ENCODE data around the gene RAI1.

Gene RAI1

DNA sequence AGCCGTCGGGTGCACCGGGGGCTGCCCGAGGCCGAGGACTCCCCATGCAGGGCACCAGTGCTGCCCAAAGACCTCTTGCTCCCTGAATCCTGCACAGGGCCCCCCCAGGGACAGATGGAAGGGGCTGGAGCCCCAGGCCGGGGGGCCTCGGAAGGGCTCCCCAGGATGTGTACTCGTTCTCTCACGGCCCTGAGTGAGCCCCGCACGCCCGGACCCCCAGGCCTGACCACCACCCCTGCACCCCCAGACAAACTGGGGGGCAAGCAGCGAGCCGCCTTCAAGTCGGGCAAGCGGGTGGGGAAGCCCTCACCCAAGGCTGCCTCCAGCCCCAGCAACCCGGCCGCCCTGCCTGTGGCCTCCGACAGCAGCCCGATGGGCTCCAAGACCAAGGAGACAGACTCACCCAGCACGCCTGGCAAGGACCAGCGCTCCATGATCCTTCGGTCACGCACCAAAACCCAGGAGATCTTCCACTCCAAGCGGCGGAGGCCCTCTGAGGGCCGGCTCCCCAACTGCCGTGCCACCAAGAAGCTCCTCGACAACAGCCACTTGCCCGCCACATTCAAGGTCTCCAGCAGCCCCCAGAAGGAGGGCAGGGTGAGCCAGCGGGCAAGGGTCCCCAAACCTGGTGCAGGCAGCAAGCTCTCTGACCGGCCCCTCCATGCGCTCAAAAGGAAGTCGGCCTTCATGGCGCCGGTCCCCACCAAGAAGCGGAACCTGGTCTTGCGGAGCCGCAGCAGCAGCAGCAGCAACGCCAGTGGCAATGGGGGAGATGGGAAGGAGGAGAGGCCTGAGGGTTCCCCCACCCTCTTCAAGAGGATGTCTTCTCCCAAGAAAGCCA, 114.9 kb downstream of the RAI1 start:
- no peak for DNase-seq (ENCODE audit: low spot score)

GRCh38 chr17:17796787-17797061, 115.5 kb downstream of the RAI1 start:
- no peak for DNase-seq (ENCODE audit: low spot score)
- TF ChIP-seq CTCF (IDR thresholded peaks at IDR 0.05; ENCODE audit: extremely low read depth, missing control alignments) = no peak

More for the DNA sequence above, 114.9 kb downstream of the RAI1 start:
- no peak for TF ChIP-seq CTCF (IDR thresholded peaks at IDR 0.05; ENCODE audit: extremely low read depth, missing control alignments)

DNA sequence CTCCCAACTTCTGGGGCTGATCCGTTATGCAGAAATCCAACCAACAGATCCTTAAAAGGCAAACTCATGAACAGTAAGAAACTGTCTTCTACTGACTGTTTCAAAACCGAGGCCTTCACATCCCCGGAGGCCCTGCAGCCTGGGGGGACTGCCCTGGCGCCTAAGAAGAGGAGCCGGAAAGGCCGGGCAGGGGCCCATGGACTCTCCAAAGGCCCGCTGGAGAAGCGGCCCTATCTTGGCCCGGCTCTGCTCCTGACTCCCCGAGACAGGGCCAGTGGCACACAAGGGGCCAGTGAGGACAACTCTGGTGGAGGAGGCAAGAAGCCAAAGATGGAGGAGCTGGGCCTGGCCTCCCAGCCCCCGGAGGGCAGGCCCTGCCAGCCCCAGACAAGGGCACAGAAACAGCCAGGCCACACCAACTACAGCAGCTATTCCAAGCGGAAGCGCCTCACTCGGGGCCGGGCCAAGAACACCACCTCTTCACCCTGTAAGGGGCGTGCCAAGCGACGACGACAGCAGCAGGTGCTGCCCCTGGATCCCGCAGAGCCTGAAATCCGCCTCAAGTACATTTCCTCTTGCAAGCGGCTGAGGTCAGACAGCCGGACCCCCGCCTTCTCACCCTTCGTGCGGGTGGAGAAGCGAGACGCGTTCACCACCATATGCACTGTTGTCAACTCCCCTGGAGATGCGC, 116.0 kb downstream of the RAI1 start:
- no peak for TF ChIP-seq CTCF (IDR thresholded peaks at IDR 0.05; ENCODE audit: extremely low read depth, missing control alignments)
- no peak for DNase-seq (ENCODE audit: low spot score)

DNA sequence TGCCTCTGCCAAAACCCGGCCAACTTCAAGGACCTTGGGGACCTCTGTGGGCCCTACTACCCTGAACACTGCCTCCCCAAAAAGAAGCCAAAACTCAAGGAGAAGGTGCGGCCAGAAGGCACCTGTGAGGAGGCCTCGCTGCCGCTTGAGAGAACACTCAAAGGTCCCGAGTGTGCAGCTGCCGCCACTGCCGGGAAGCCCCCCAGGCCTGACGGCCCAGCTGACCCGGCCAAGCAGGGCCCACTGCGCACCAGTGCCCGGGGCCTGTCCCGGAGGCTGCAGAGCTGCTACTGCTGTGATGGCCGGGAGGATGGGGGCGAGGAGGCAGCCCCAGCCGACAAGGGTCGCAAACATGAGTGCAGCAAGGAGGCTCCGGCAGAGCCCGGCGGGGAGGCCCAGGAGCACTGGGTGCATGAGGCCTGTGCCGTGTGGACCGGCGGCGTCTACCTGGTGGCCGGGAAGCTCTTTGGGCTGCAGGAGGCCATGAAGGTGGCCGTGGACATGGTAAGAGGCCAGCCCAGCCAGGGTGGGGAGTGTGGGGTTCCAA, 116.8 kb downstream of the RAI1 start:
- no peak for TF ChIP-seq CTCF (IDR thresholded peaks at IDR 0.05; ENCODE audit: extremely low read depth, missing control alignments)
- no peak for DNase-seq (ENCODE audit: low spot score)

- no peak for TF ChIP-seq CTCF (IDR thresholded peaks at IDR 0.05; ENCODE audit: extremely low read depth, missing control alignments)
- no peak for DNase-seq (ENCODE audit: low spot score)
Measured at GRCh38 chr17:17798573-17799255, 117.5 kb downstream of the RAI1 start.

DNA sequence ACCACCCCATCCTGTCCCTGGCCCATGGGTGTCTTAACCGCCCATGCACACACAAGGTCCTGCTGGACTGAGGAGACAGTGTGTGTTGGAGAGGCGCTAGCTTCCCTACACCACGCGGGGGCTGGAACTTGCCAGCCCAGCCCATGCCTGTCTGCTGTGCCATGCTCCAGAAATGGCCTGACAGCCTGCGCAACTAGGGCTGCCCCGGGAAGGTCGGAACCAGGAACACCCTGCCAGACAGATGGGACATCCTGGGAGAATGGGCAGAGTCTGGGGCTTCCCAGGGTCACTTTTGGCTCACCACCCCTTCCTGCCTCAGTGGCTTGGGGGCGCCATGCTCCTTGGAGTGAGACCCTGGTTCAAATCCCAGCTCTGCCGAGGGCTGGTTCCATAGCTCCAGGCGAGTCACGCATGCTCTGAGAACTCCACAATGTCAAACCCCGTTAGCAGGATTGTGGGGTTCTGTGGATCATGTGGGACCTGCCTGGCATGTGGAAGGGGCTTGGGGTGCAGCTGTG, 119.3 kb downstream of the RAI1 start:
- no peak for TF ChIP-seq CTCF (IDR thresholded peaks at IDR 0.05; ENCODE audit: extremely low read depth, missing control alignments)
- DNase-seq (ENCODE audit: low spot score) = no peak

All from GM20000 (cell line).